KMS-11 (cell line): ENCODE data around the gene PIK3CG.

ENCODE experiments used
- H2AFZ ChIP-seq: fragments of 200-600 bp; sonication (generic); 2 replicates; pipeline ENCODE4 v1.6.1; 2016; ENCODE audit warnings: antibody characterized with exemption, mixed run types, low read depth
- H3K27ac ChIP-seq: fragments of 200-600 bp; sonication (generic); 2 replicates; pipeline ENCODE4 v1.6.1; 2016; ENCODE audit warnings: mild to moderate bottlenecking, mixed run types
- H3K27me3 ChIP-seq: fragments of 200-600 bp; sonication (generic); 2 replicates; pipeline ENCODE4 v1.6.1; 2017; ENCODE audit warnings: mild to moderate bottlenecking, low read depth, mixed run types, moderate library complexity; ENCODE audit not compliant: insufficient read depth
- H3K36me3 ChIP-seq: fragments of 200-600 bp; sonication (generic); 2 replicates; pipeline ENCODE4 v1.6.1; 2017; ENCODE audit warnings: mild to moderate bottlenecking, mixed run types; ENCODE audit not compliant: insufficient read depth
- H3K4me1 ChIP-seq: fragments of 200-600 bp; sonication (generic); 2 replicates; pipeline ENCODE4 v1.6.1; 2016; ENCODE audit warnings: mild to moderate bottlenecking, low read depth, mixed run types; ENCODE audit not compliant: poor library complexity, severe bottlenecking
- H3K4me2 ChIP-seq: fragments of 200-600 bp; sonication (generic); 2 replicates; pipeline ENCODE4 v1.7.0; 2016; ENCODE audit warnings: mild to moderate bottlenecking, mixed run types
- H3K4me3 ChIP-seq: fragments of 200-600 bp; sonication (generic); IDR thresholded peaks from 2 replicates; pipeline ENCODE4 v1.6.1; 2017; ENCODE audit warnings: low read depth, low read length, mixed read lengths; ENCODE audit not compliant: insufficient read depth
- H3K79me2 ChIP-seq: fragments of 200-600 bp; sonication (generic); 2 replicates; pipeline ENCODE4 v1.6.1; 2016; ENCODE audit warnings: low read depth, mixed run types; ENCODE audit not compliant: insufficient read depth
- H3K9ac ChIP-seq: fragments of 200-600 bp; sonication (generic); 2 replicates; pipeline ENCODE4 v1.6.1; 2016; ENCODE audit warnings: mild to moderate bottlenecking, mixed run types
- H4K20me1 ChIP-seq: fragments of 200-600 bp; sonication (generic); 2 replicates; pipeline ENCODE4 v1.6.1; 2016; ENCODE audit warnings: mild to moderate bottlenecking, mixed run types; ENCODE audit not compliant: insufficient read depth
- TF ChIP-seq, protein P1 (sequence below): fragments of 200-600 bp; sonication (generic); conservative IDR thresholded peaks from 2 replicates; pipeline ENCODE4 v1.6.1; 2017; ENCODE audit warnings: low read depth, mild to moderate bottlenecking, antibody characterized with exemption, low read length, moderate library complexity, mixed read lengths

The PIK3CG gene

DNA sequence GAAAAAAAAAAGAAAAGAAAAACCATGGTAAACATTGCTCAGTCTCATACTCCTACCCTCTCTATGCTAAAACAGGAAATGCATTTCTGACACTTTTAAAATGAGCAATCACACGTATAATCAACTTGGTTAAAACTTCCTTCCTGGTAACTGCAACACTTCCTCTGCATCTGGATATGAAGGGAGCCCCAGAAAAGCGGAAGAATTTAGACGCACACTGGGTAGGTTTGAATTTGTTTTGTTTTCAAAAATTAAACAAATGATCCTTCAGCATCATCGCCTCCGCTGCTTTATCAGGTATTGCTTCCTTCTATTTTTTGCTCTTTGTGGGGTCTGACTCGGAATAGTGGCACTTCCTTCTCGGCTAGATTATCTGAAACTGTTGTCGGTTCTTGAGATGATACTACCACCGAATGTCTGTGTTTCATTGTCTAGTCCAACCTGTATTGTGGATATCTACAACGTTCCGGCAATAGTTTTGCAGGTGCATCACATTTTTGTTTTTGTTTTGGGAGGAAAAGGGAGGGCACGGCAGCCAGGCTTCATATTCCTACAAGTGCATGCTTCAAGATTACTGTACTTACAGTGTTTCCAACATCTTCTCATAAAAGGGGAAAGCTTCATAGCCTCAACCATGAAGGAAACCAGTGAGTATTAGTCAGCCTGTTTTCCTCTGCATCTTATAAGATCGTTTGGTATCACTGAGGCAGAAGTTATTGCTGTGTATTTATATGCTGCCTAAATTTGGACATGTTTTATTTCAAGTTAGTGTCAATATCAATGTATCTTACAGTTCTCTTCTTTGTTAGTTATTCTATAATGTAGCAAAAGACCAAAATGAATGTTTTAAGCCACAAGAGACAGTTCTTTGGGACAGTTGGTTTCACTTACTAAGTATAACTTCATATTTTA lies at the start of gene PIK3CG:
Gene PIK3CG (plus strand): TSS at position 153 of the 912 bp plus-strand sequence. CDS start 2,280 bp downstream, outside the sequence.
- H3K9ac ChIP-seq, result peak within 1 kb of the TSS; percentile 54
- H3K4me1 ChIP-seq, result peaks cover 33% of the 10 kb centered on the region
- H3K79me2 ChIP-seq, result 0 out of 2 replicates have a peak, but pooled peaks cover 4% of the 10 kb centered on the region
- peak within 1 kb of the TSS; percentile 48 for H3K27ac ChIP-seq
- TF ChIP-seq, protein P1, sequence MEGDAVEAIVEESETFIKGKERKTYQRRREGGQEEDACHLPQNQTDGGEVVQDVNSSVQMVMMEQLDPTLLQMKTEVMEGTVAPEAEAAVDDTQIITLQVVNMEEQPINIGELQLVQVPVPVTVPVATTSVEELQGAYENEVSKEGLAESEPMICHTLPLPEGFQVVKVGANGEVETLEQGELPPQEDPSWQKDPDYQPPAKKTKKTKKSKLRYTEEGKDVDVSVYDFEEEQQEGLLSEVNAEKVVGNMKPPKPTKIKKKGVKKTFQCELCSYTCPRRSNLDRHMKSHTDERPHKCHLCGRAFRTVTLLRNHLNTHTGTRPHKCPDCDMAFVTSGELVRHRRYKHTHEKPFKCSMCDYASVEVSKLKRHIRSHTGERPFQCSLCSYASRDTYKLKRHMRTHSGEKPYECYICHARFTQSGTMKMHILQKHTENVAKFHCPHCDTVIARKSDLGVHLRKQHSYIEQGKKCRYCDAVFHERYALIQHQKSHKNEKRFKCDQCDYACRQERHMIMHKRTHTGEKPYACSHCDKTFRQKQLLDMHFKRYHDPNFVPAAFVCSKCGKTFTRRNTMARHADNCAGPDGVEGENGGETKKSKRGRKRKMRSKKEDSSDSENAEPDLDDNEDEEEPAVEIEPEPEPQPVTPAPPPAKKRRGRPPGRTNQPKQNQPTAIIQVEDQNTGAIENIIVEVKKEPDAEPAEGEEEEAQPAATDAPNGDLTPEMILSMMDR, result no peak
- H3K4me3 ChIP-seq, result peak within 1 kb of the TSS; percentile 39
- no peaks in the 10 kb centered on the region for H4K20me1 ChIP-seq
- H2AFZ ChIP-seq, result peak within 1 kb of the TSS; percentile 73
- H3K27me3 ChIP-seq, result no peaks in the 10 kb centered on the region
- peak within 1 kb of the TSS; percentile 84 for H3K4me2 ChIP-seq
- H3K36me3 ChIP-seq, result no peaks in the 10 kb centered on the region

DNA sequence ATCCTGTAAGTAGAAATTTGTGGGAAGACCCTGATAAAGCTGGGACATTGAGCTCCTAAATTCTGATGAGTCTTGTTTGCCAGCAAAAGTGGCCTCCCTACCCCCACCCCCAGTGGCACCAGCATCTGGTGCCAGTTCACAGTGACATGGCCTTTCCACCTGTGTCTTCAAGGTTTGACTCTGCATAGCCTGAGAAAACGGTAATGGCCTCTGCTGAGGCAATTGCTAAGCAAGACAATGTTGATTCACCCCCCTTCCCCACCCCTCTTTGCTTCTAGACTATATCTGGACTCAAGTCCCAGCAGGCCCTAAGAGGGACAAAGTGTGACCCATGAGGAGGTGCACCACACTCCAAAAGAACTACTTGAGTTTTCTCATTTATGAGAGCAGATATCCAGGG lies 48.0 kb upstream of the PIK3CG start:
- H3K9ac ChIP-seq, result no peak overlapping the region
- H3K27me3 ChIP-seq, result no peaks in the 10 kb centered on the region
- H2AFZ ChIP-seq, result no peak overlapping the region
- no peak overlapping the region for H3K4me2 ChIP-seq
- H3K4me3 ChIP-seq, result no peak overlapping the region
- no peaks in the 10 kb centered on the region for H3K4me1 ChIP-seq
- H3K36me3 ChIP-seq, result no peaks in the 10 kb centered on the region
- H3K27ac ChIP-seq, result no peak overlapping the region
- no peaks in the 10 kb centered on the region for H4K20me1 ChIP-seq
- no peaks in the 10 kb centered on the region for H3K79me2 ChIP-seq
- TF ChIP-seq, protein P1, result no peak

DNA sequence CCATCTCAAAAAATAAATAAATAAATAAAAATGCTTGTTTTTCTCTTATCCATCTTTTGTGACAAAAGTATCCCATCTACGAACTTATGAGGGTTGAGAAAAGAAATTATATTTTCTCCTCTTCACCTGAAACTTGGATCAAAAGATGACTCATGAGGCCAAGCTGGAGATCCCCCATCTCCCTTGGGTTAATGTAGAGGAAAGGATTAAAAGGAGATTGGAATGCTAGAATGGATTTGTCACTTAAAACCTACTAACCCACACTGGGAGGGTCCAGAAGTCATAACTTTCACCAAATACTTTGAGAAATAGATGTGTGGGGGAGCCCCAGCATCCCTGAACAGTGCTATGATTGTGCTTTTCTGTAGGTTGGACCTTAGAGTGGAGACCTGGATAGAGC lies 46.3 kb upstream of the PIK3CG start:
- Histone ChIP-seq H3K4me2 (no peak overlapping the region), H3K4me3 (no peak overlapping the region), H2AFZ (no peak overlapping the region), H3K79me2 (no peaks in the 10 kb centered on the region), H3K27ac (no peak overlapping the region), H3K27me3 (no peaks in the 10 kb centered on the region), H3K9ac (no peak overlapping the region), H3K36me3 (no peaks in the 10 kb centered on the region), H4K20me1 (no peaks in the 10 kb centered on the region), H3K4me1 (no peaks in the 10 kb centered on the region)
- TF ChIP-seq, protein P1, result no peak

DNA sequence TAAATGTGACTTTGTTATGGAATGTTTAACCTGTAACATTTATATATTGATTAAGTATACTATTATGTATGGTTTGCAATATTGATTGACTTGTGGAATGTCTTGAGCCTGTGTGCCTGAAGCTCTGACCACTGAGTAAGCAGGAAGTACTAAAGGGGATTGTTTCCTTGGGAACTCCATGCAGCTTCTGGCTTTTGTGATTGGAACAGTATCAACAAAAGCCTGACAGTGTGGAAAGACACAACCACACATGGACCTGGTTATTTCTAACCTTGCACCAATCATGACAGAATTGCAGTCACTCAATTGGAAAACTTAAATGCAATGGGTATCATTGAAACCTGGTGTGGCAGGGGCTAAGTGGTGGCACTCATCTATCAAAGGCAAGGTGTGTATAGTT lies 45.5 kb upstream of the PIK3CG start:
- Histone ChIP-seq H3K79me2 (no peaks in the 10 kb centered on the region), H3K4me1 (no peaks in the 10 kb centered on the region), H2AFZ (no peak overlapping the region), H3K4me2 (no peak overlapping the region), H4K20me1 (no peaks in the 10 kb centered on the region), H3K9ac (no peak overlapping the region), H3K36me3 (no peaks in the 10 kb centered on the region), H3K27me3 (no peaks in the 10 kb centered on the region), H3K4me3 (no peak overlapping the region), H3K27ac (no peak overlapping the region)
- TF ChIP-seq, protein P1, result no peak
